HG03460 (cell line): ENCODE data around the gene TRMT2A.

Source experiments
- ATAC-seq: cut with Tn5 transposase; IDR thresholded peaks from one replicate; pipeline ENCODE4 v1.9.1; 2021; ENCODE audit not compliant: unreplicated experiment

Gene TRMT2A

DNA sequence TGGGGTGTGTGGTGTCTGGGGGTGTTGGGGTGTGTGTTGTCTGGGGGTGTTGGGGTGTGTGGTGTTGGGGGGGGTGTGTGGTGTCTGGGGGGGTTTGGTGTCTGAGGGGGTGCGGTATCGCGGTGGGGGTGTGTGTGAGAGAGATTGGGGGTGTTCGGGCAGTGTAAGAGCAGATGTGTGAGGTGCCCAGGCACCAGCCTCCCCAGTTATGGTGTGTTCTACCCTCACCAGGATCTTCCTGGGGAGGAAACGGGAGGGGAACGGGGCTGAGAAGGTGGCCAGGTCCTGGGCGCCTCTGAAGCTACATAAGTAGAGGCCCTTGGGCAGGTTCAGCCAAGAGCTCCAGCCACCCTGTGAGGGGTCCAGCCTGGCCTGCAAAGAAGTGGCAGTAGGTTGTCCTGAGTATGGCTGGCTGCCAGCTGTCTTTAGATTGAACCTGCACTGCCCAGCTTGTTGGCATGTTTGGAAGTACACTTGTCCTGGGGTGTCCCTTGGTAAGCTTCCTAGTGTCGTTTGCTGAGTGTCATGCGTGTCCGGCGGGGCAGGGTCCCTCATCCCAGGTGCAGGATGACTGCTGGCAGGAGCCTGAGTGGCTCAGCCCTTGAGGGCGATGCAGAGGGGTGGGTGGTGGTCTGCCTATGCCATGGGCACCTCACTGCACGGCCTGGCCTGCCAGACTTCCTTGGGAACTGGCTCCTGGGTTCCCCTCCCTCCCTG, 6.5 kb upstream of the TRMT2A start:
- ATAC-seq = no peak

DNA sequence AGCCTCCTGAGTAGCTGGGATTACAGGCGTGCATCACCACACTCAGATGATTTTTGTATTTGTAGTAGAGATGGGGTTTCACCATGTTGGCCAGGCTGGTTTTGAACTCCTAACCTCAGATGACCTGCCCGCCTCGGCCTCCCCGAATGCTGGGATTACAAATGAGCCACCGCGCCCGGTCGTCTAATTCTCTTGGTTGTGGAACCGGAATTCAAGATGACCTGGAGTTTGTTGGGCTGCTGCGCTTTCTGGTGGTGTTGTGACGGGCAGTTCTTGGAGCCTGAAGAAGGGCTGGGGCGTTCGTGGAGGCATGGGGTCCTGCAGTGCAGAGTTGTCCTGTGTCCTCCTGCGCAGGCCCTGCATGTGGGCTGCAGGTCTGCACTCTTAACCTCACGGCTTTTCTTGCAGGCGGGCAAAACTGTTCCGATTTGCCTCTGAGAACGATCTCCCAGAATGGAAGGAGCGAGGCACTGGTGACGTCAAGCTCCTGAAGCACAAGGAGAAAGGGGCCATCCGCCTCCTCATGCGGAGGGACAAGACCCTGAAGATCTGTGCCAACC, 4.9 kb upstream of the TRMT2A start:
- no peak for ATAC-seq

DNA sequence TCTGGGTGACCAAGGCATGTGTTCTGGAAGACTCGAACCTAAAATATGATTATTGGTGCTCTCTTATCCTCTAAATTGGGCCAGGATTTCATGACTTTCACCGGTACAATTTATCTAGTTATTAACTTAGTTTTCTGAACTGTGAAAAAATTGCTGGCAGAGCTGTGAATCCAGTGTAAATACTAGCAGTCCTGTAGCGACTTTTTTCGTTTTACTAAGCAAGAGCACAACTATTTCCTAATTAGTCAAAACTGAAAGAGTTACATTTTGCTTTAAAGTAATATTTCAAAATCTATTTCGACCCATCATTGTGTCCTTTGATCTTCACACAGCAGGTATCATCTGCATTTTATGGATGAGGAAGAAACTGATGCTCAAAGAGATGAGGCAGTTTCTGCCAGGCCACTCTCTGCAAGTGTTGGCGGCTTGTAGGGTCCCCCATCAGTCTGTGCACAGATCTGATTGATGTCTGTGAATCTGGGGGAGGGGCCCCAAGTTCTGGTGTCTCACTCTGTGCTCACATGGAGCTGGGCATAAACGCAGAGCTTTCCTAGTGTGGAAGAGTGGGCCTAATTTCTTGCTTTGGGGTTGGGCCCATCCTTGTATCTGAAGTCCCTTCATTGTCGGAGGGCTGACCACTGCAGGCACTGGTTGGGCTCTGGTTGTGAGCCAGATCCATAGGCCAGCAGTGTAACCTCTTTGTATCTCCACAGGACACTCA, 1.4 kb upstream of the TRMT2A start:
- no peak for ATAC-seq

DNA sequence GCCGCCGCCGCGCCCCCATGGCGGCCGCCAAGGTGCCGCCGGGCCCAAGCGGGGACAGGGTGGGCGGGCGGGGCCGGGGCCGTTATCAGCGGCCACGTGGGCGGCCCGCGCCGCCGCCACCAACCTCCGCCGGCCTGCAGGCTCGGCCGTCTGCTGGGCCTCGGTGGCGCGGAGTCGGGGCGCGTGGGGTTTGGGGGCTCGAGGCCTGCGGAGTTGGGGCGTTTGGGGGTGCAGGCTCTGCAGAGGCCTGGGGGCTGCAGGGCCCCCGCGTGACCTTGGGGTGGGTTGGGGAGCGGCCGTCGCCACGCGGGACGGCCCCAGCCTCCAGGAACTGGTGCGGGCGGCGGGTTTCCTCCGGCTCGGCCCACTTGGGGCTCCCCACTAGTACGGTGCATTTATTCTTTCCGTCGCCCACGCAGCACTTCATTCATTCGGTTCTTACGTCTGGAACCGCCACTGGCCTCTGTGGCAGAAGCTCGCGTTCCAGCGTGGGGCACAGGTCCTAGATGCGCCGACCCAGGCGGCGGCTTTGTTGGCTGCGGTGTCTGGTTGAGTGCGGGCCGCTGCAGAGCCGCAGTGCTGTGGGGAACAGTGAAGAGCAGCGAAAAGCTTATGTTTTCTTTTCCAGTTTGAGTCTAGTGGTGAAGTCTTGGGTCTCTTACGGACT, 740 bp upstream of the TRMT2A start:
- peak; percentile 20 for ATAC-seq

DNA sequence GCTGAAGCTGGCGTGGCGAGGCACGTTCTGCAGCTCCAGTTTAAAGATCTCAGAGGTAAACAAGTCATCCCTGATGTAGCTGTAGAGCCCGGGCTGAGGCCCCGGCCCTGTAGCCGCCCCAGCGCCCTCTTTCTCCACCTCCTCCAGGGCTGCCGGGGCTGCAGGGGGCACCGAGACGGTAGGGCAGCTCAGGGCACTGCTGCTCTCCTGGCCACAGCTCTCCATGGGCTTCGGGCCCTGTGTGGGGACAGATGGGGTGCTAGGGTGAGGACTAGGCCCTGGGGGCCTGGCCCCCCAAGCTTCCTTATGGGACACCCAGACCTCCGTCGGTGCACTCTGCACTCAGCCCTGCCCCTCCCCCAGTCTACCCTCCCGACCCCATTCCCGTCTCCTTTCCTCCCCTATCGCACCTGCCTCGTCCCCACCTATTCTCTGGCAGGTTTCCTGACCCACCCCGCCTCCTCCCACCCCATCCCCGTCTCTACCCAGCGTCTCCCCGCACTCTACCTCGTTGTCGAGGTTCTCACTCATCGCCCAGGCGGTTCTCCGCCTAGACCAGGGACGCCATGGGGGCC, 563 bp downstream of the TRMT2A start:
- no peak for ATAC-seq

DNA sequence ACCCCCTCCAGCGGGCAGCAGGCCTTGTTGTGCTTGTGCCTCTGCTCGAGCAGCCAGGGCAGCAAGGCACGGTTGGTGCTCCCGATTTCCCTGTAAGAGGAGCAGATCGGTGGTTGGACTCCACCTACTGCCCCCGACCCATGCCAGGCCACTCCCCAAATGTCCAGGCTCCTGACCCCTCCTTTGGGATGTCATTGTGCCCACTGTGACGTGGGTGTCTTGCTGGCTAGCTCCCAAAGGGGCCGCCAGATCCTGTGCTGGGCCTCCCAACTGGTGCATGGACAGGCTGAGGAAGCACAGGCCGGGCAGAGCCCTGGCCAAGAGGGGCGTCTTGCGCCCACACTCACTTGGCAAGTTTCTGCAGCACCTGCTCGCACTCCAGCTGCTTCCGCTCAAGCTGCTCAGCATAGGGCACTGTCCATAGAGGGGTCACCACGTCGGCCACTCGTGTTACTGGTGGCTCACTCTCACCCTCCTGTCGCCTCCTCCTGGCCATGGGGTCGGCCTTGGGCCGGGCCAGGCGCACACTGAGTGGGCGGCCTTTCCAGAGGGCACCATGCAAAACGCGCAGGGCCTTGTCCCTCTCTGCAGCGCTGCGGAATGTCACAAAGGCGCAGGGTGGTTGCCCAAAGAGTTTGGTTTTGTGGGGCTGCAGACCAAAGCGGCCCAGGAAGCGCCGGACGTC, 1.2 kb downstream of the TRMT2A start, which contains the start of gene RANBP1:
Gene RANBP1 (plus strand): TSS at position 414 of the 685 bp plus-strand sequence. CDS start 81 bp downstream, at position 495.
- no peak for ATAC-seq

DNA sequence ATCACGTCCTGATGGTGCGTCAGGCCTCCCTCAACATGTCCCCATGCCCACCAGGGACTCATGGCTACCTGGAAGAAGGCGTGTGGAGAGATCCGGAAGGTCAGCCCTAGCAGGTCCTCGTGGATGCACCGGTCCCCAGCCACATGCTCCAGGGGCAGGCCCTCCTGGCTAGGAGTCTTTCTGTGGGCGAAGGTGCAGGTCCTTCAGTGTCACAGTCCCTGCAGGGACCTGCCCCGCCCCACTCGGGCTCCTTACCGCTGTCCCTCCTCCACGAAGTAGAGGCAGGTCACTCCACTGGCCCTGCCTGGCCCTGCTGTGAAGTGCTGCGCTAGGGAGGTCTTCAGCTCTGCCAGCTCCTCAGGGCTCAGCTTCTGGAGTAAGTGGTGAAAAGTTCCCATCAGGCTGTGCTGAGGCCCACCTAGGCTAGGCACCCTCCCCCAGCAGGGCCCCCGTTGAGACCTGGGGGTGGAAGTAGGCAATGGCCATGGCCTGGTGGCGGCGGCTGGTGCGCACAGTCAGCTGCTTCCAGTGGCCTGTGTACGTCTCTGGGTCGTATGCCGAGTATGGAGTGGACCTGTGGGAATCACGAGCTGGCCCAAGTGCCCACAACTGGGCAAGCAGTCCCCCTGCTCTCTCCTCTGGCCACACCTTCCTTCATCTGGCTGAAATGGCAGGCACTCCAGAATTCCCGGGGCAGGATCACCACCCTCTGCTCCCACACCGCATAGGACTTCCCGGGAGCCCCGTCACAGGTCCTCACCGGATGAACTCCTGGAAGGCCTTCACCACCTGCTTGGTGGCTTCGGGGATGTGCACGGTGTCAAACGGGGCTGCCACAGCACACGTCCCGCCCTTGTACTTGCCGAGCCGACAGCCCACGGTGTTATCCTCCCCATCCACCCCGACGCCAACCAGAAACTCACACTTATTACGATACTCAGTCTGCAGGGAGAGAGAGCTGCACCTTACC, 2.2 kb downstream of the TRMT2A start:
- ATAC-seq = no peak

DNA sequence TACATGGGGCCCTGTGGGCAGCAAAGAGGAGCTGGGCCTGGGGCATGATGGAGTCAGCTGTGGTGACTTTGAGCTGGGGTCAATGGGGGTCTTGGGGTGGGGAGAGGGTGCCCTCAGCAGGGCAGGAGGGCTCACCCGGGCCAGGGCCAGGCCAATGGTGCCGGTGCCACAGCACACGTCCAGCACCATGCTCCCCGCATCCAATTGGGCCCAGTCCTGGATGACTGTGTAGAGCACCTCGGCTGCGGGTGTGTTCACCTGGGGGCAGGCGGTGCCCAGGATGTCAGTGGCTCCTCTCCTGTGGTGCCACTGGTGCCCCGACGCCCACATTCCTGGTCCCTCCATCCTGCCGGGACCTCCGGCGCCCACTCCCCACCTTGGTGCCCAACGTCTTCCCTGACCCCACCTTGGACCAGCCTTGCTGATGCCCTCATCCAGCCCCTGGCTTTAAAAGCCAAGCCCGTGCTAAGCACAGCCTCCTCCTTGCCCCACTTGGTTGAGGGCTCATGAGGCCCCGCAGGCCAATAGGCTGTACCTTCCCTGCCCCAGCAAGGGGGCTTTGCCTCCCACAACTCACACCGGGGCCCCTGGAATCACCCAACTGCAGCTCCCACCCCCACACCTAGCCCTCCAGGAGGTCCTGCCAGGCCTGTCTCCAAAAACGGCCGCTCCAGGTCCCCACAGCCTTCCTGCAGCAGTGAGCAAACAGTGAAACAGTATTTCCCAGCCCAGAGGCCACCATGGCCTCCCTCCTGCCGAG, 3.3 kb downstream of the TRMT2A start:
- no peak for ATAC-seq

DNA sequence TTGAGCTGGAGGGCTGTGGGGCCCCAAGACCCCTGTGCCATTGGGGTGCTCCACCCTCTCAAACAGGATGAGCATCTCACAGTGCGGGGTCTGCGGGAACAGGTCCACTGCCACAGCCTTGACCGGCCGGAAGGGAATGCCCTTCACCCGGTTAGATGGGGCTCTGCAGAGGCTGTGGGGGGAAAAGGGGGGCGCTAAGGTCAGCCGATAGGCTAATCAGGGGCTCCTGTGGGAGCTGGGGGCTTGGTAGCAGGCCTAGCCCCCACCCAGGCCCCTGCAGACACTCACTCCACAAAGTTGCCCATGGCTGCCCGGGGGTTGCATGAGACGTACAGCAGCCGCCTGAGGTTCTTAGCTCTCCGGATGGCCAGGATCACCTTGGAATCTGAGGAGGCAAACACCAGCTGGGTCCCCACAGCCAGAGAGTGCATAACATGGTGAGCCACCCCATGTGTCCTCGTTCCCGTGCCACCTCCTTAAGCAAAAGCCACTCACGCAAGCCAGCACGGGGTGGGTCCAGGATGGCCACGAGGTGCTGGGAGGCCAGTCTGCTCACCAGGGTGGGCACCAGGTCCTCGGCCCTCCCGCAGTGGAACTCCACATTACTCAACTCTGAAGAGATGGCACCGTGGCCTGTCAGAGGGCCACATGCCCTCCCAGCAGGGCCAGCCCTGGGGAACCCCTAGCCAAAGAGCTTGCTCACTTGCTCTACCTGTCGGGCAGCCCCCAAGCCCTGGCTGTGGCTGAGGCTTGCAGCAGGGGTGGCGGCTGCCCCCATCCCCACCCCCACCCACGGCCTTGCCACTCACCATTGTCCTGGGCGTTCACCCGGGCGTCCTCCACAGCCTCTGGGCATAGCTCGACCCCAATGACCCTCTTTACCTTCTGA, 4.2 kb downstream of the TRMT2A start:
- no peak for ATAC-seq

DNA sequence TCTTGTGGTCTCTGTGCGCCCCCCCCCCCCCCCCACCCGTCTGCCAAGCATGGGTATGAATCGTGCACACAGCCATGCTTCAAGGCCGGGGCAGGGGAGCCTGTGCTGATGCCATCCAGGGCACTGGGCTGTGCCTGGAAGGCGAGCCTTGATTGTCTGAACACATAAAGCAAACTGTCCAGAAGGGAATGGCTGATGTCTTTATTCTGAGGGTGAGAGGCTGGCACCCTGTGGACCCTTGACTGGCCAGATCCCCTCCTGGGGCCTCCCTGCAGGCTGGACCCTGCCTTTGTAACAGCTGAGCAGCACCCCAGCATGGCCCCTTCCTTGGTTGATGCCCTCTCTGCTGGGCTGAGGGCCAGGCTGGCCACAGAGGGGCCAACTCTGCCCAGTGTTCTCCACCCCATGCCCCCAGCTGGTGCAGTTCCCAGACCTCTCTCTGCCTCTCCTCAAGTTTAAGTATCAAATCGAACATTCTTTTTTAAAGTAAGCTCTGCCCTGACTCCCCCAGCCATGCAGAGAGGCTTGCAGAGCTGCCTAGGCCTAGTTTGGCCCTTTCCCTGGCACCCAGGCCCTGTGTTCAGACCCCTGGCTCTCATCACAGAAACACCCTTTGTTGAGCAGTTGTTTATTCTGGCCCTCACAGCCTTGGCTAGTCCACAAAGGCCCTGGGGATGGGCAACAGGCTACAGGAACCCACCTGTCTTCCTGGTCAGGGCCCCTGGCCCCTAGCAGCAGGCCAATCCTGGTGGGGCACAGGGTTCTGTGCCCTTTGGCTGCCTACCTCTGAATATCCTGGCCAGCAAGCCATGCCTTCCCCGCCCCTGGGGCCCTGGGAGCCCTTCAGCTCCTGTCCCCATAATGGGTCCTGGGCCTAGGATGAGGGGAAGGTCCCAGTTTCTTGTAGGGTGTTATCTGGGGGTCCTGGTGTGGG, 5.1 kb downstream of the TRMT2A start:
- ATAC-seq = no peak

DNA sequence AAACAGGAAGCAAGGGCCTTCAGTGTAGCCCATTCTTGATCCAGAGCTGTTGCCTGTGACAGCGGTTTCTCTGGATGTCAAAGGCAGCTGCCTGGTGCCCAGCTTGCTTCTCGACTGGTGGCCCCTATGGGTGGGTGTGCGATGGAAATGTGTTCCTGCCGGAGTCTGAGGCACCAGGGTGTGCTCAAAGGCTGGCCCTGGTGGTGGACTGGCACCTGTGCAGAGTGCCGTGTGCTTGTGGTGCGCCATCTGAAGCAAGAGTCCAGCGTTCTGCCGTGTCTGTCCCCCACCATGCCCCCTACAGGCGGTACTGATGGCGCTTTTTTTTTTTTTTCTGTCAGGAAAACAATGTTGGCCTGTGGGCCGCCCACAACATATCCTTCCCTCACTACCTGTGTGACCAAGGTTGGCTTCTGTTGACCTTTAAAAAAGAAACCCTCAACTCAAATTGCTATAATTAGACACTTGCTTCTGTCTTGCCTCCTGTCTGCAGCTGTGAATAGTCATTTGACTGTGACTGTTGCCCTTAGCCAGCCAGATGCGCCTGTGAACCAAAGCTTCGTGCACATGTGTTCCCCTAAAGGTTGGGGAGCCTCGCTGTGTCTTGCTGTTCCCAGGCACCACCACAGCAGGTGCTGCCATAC, 5.9 kb downstream of the TRMT2A start:
- no peak for ATAC-seq

DNA sequence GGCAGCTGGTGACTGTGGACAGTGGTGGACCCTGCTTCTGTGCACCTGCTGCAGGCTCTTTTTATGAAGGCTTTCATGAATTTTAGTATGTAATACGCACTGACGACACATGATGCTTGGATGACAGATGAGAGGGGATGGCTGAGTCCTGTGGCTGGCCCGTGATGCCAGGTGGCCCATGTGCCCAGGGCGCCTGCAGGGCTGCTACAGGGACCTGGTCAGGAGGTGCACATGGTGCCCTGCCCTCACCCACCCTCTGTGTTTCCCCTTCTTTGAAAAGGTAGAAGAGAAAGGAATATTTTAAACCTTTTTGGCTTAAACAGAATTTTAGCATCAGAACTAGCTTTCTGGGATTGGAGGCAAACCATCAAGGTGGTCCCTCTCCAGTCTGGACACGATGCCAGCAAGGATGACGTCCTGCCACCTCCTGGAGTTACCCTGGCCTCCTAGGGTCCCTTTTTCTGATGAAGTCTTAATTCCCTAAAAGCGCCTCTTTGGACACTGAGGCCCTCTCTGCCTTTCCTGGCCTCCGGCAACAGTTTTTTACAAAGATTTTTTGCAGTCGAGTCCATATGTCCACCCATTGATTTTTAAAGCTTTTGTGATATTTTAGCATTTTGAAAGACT, 6.6 kb downstream of the TRMT2A start:
- ATAC-seq = no peak

DNA sequence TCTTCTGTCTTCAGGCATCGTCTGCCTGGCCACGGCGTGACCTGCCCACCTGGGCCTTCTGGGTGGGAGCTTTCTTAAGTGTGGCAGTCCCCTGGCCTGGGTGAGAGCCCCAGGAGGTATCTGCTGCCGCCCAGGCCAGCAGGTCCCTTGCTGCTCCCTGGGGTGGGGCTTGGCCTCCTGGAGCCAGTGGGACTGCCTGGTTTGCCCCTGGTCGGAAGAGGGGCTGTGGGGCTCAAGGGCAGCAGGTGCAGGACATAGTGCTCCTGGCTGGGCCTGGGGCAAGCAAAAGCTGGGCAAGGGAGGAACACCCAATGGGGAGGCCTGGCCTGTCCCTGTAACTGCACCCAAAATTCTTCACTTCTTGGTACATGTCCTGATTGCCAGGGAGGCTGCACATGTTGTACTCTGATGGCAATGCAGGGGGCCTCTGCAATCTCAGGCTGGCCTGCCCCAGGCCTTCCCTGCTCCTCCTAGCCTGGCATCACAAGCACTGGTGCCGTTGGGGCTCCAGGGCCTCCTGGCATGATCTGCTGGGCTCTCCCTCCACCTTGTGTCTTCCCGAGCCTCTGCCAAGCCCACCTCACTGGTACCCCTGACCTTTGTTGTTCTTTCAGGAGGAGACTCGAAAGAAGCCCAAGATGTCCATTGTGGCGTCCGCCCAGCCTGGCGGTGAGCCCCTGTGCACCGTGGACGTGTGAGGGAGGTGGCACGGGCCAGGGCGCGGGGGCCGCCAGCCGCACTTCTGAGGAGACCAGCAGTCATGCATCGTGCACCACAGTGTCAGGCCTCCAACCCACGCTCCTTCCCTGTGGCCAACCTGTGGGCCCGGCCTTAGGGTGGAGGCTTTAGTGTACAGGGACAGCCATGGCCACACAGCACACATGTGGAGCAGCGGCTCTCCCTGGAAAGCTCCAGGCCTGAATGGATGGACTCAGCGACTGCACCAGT, 7.3 kb downstream of the TRMT2A start:
- no peak for ATAC-seq

DNA sequence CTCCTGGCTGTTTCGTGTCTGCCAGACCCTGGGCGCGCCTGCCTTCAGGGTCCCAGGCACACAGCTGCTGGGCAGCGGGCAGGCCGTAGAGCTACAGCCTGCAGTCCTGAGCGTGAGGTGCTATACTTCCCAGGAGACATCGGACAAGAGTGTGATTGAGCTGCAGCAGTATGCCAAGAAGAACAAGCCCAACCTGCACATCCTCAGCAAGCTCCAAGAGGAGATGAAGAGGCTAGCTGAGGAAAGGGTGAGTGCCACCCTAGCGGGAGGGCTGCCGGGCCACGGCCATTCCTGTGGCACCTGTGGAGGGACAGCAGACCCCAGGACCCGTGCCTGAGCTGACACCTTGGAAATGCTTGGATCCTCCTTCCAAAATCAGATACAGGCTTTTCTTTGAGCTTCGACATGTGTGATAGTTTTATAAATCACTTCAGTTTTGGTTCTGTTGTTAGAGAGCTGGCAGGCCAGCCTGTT, 8.2 kb downstream of the TRMT2A start:
- ATAC-seq = no peak
